GM19463 (cell line): Measurements from ENCODE around the gene NEURL4.

Experiments used
- ATAC-seq: cut with Tn5 transposase; IDR thresholded peaks from one replicate; pipeline ENCODE4 v1.9.1; 2021; ENCODE audit warnings: mild to moderate bottlenecking, moderate library complexity; ENCODE audit not compliant: unreplicated experiment

The NEURL4 gene

GRCh38 chr17:7324438-7324779, 4.7 kb downstream of the NEURL4 start:
- no peak for ATAC-seq

DNA sequence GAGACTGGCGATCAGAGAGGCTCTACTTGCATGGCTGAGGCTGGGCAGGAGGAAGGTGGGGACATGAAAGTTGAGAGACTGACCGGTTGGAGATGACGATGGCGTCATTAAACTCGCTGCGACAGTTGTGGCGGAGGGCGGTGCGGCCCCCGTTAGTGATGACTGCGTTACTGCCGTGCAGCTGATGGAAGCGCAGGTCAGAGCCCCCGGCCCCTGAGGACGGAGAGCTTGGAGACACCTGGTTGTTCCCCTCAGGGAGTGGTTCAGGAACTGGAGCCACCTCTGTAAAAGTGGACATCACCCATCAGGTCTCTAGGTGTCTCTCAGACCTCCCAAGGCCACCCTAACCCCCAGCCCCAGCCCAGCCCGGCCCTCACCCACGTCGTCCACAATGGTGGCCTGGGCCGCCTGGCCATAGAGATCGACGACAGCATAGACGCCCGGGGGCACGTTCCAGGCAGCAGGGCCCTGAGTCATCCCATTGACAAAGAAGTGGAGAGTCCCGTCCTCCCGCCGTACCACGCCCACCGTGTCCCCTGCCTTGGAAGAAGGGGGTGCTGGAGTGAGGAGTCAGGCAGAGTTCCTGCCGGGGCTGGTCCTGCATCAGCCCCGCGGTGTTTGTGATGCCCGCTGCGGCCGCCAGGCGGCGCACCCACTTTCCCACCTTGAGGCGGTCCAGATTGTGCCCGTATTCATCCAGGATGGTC, 5.3 kb downstream of the NEURL4 start:
- ATAC-seq: no peak

DNA sequence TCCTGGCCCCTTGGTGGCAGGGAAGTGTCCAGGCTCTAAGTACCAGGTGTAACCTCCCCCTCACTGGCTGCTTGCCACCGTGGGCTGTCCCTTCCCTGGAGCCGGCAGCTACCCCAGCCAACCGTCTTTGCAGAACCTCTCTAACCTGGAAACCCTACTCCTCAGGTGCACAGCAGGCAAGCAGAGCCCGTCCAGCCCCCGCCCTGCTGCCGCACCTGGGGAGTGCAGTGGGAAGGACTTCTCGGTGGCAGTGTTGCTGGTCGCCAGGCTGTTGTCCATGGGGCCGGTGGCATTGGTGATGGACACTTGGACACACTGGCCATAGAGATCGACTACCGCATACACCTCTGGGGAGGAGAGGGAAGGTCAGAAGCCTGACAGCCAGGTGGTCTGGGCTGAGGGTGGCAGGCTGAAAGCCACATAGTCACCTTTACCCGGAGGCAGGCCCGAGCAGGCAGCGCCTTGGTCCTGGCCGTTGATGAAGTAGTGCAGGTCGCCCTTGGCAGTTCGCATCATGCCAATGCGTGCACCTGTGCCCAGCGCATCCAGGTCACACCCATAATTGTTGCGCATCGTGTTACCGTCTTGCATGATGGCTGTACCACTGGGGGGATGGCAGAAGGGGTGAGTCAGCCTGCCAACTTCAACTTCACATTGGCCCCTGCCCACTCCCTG, 6.5 kb downstream of the NEURL4 start:
- no peak for ATAC-seq

DNA sequence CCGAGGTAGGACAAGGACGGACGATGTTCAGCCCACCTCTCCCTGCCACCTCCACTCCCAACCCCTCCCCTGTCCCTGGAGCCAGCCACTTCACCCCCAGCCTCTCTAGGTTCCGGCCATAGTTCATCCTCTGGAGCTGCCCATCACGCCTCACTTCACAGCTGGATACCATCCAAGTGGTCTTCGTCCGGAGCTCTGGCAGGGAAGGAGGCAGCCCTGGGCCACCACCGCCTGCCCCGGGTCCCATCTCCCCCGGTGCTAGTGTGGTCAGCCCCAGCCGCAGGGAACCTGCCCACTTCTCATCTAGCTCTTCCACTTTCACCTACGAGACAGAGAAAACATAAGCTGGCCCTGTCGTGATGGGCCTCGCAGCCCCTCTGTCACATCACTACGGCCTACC, 7.7 kb downstream of the NEURL4 start:
- ATAC-seq: no peak

DNA sequence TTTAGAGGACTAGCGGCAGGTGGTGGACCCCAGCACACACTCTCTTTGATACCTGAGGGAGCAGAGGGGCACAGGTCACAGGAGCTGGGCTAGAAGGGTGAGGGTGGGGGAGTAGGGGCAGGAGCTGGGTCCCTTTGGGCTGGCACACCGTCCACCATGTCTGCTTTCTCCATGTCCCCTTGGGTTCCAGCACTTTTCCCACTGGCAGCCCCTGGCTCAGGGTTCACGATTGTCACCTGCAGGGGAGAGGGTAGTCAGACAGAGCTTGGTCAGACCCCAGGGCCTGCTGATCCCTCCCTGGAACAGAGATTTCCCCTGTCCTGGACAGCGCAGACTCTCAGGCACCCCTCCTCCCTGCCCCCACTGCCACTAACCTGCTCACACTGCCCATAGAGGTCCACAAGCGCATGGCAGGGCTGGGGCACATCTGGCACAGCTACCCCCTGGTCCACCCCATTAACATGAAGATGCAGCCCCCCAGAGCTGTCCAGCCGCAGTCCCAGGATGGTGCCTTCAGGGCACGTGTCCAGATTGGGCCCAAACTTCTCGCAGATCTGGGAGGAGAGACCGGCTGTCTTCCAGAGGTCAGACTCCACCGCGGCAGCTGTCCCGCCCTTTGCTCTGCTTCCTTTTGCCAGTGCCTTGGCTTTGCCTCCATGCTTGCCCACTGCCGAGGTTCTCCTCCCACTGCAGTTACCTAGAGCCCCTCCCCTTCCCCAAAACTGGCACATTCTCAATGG, 10.8 kb downstream of the NEURL4 start:
- no peak for ATAC-seq

DNA sequence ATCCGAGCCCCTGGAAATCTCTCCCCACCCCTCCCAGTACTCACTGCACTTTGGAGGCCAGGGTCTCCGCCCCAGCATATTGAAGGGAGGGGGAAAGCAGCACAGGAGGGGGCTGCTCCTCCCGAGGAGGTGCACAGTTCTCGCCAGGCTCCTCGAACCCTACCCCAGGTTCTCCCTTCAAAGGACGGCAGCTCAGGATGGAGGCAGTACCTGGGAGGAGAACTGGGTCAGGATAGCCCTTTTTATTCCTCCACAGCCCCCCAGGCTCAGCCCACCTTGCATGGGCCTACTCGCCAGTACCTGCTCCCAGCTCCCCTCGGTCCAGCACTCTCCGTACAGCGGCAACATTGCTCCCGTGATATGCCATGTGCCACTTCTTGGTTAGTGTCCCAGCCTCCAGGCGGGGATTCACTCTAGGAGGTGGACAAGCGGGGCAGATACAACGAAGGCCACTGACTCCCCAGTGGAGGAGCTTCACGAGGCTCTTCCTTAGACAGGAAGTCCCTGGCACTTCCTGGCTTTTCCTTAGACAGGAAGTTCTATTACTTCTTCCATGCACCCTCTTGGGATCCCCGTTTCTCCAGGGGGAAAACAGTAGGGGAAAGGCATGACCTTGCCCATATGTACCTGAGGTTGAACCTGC, 11.9 kb downstream of the NEURL4 start:
- no peak for ATAC-seq

- no peak for ATAC-seq
Observed at GRCh38 chr17:7315570-7316235, 13.4 kb downstream of the NEURL4 start.

- peak; percentile 89 for ATAC-seq
Observed at GRCh38 chr17:7314719-7315569, 14.2 kb downstream of the NEURL4 start, which contains the start of gene GPS2. TSS of gene GPS2 (minus strand) at chr17:7315360. CDS start at chr17:7315052, 308 bp downstream.

DNA sequence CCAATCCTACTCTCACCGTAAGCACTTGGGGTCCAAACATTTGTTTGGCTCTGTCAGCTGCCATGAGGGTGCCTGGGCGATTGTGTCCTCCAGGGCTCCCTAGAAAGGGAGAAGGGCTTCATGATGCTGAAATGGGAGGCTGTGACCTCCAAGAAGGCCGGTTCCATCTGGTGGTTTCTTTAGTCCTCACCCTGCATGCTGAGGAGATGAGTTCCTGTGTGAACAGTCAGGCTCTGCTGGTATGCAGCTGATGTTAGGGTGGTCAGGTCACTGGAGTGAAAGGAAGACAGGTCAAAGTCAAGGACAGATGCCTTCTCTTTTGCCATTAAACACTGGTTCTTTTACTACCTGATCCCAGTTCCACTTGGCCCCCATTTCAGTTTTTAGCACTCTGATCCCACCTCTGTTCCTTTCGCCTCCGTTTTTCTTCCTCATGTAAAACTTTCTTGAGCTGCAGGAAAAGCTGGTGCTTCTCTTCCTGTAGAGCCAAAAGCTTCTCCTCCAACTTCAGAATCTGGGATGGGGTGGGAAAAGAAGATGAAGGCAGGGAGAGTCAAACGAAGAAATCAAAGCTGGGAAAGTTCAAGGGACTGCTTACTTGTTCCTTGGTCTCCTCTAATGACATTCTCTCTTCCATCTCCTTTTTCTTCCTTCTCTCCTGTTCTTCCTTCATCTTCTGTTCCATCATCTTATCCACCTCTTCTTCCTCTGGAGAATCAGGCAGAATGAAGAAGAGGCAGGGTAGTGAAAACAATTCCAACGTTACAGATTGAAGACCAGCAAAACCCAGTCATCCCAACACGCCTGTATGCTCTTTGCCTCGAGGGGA, 15.0 kb downstream of the NEURL4 start:
- no peak for ATAC-seq

DNA sequence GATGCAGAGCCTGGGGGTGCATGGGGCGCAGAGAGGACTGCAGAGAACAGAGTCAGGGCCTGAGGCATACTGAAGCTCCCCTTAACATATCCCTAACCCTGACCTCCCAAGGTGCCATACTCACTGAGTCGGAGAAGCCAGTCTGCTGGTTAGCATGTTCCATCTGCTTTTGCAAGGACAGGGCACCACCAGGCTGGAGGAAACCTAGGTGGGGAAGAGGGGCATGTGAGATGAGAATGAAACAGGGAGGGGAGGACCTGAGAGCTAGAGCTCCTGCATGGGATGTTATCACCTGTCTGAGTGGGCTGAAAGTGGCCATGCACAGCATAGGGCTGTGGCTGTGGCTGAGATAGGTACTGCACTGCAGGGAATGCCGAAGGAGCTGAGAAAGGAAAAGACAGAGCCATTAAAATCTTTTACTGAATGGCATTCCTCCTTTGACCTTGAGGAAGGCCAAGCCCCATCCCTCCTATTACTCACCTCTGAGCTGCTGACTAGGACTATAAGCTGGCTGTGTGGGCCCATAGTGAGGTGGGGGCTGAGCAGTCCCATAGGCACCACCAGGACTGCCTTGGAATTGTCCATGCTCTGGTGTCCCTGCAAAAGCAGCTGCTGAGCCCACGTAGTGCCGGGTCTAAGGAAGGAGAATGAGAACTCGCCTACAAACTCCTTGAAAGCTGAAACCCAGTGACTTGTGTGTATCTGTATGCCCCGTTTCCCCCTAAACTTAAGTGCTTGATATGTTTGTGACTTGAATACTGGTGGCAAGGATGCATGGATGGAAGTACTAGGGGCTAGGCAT, 15.8 kb downstream of the NEURL4 start:
- ATAC-seq: no peak

DNA sequence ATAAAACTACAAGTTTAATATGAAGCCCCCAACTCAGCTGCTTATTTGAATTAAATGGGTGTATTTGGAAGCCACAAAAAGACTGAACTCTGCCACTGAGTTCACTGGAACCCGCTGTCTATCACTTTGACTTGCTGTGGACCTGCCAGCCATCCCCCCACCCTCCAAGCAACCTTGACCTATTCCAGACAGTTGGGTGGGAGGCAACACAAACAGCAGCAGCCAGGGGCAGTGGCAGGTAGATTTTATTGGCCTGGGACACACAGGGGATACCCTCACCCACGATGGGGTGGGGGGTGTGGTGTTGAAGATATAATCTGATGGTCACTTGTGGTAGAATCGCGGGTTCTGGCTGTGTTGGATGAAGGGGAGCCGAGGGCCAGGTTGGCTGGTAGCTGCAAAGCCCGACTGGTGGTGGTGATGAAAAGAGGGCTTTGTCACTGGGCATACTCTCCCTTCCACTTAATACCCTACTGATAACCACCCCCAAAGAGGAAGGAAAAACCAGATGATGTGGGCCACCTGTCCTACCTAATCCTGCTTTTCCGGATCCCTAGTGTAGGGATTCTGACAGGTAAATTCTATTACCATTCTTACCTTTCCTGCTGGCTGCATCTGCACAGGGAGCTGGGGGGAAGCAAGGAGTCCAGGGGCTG, 16.6 kb downstream of the NEURL4 start:
- ATAC-seq: no peak

DNA sequence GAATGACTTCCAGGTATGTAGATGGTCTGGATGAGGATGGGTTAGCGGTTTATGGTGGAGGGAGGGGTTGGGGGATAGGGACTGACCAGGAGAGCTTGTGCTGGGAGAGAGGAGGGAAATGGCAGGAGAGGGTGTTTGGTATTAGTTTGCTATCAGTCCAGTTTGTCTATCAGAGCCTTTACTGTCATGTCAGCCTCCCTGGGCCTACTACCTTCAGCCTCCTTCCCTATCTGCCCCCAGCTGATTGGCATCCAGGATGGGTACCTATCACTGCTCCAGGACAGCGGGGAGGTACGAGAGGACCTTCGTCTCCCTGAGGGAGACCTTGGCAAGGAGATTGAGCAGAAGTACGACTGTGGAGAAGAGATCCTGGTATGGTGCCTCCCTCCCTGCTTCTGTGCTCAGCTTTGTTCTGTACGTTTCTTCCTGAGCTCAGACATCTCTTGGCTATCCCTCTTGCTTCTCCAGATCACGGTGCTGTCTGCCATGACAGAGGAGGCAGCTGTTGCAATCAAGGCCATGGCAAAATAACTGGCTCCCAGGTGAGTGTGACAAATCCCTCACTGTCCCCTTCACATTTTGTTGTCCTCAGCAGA, 17.9 kb downstream of the NEURL4 start:
- no peak for ATAC-seq

DNA sequence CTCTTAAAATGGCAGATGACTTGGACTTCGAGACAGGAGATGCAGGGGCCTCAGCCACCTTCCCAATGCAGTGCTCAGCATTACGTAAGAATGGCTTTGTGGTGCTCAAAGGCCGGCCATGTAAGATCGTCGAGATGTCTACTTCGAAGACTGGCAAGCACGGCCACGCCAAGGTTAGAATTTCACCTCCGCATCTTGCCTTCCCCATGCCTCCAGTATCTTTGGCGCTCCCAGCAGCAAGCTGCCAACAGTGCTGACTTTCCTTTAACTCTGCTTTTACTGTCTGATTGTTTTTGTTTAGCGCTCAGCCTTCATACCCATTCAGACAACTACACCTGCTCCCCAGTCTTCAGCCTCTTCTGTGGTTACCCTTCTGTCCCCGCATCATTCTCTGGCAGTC, 19.5 kb downstream of the NEURL4 start:
- no peak for ATAC-seq

GRCh38 chr17:7308625-7309433, 20.3 kb downstream of the NEURL4 start:
- ATAC-seq: no peak

DNA sequence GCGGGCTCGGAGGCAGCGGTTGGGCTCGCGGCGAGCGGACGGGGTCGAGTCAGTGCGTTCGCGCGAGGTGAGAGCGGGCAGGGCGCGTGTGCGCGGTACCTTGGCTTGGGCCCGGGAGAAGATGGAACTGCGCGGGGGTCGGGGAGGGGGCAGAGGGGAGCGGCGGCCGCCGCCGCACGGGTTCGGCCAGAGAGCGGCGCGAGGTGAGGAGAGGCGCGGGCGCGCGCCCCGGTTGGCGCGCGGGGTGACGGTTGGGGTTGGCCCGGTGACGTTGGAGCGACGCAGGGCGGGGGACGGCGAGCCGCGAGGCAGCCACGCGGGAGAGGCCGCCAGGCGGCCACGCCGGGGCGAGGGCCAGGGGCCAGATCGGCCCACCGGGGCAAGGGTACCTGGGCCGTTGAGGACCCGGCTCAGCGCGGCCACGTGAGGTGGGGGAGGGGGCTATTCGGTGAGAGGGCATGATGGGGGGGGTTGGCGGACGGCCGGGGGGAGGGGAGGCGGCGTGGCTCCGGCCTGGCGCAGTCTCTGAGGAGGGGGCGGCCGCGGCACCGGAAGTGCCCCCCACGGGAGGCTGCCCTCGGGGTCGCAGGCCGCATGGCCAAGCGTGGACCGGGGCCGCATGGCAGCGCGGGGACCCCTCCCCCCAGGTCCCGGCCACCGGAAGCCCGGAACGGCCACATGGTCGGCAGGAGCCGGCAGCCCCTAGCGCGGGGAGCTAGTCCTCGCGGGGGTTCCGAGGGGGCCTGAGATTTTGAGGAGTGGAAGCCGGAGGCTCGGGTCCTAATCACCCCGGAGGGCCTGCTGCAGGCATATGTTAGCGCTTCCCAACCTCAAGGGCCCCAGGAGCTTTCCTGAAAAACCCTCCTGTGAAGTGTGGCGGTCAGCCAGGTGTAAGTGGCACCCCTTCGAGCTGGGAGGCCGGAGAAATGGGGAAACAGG, 21.2 kb downstream of the NEURL4 start:
- no peak for ATAC-seq
